Fibroblast of villous mesenchyme (primary cell): Measurements from ENCODE around the gene IGSF1. TPM values are rescaled to one million over a fixed set of nuclear protein-coding genes. Genes with fewer than 3 reads are reported as not detected.

Source experiments
- DNase-seq: peaks from one replicate; pipeline ENCODE4 v3.0.0-alpha.2; 2010; ENCODE audit warnings: low read depth
- H3K4me3 ChIP-seq: 2 replicates; pipeline ENCODE4 v1.5.1; 2011; ENCODE audit warnings: low read depth, mild to moderate bottlenecking, low read length
- total RNA-seq: library from RNA; depleted of rRNA; stranded (reverse); fragments of >200 nt; gene quantifications from 2 replicates; pipeline ENCODE4 v1.2.3, GENCODE V29; 2012
- TF ChIP-seq, protein P1 (sequence below): IDR thresholded peaks from 2 replicates; pipeline ENCODE4 v1.5.1; 2012; ENCODE audit warnings: low read depth, mild to moderate bottlenecking, low read length; ENCODE audit not compliant: insufficient read depth

The IGSF1 gene, protein sequence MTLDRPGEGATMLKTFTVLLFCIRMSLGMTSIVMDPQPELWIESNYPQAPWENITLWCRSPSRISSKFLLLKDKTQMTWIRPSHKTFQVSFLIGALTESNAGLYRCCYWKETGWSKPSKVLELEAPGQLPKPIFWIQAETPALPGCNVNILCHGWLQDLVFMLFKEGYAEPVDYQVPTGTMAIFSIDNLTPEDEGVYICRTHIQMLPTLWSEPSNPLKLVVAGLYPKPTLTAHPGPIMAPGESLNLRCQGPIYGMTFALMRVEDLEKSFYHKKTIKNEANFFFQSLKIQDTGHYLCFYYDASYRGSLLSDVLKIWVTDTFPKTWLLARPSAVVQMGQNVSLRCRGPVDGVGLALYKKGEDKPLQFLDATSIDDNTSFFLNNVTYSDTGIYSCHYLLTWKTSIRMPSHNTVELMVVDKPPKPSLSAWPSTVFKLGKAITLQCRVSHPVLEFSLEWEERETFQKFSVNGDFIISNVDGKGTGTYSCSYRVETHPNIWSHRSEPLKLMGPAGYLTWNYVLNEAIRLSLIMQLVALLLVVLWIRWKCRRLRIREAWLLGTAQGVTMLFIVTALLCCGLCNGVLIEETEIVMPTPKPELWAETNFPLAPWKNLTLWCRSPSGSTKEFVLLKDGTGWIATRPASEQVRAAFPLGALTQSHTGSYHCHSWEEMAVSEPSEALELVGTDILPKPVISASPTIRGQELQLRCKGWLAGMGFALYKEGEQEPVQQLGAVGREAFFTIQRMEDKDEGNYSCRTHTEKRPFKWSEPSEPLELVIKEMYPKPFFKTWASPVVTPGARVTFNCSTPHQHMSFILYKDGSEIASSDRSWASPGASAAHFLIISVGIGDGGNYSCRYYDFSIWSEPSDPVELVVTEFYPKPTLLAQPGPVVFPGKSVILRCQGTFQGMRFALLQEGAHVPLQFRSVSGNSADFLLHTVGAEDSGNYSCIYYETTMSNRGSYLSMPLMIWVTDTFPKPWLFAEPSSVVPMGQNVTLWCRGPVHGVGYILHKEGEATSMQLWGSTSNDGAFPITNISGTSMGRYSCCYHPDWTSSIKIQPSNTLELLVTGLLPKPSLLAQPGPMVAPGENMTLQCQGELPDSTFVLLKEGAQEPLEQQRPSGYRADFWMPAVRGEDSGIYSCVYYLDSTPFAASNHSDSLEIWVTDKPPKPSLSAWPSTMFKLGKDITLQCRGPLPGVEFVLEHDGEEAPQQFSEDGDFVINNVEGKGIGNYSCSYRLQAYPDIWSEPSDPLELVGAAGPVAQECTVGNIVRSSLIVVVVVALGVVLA (N-terminal part only)
- total RNA-seq, result under 0.01 and 0.32 TPM in 2 replicates

DNA sequence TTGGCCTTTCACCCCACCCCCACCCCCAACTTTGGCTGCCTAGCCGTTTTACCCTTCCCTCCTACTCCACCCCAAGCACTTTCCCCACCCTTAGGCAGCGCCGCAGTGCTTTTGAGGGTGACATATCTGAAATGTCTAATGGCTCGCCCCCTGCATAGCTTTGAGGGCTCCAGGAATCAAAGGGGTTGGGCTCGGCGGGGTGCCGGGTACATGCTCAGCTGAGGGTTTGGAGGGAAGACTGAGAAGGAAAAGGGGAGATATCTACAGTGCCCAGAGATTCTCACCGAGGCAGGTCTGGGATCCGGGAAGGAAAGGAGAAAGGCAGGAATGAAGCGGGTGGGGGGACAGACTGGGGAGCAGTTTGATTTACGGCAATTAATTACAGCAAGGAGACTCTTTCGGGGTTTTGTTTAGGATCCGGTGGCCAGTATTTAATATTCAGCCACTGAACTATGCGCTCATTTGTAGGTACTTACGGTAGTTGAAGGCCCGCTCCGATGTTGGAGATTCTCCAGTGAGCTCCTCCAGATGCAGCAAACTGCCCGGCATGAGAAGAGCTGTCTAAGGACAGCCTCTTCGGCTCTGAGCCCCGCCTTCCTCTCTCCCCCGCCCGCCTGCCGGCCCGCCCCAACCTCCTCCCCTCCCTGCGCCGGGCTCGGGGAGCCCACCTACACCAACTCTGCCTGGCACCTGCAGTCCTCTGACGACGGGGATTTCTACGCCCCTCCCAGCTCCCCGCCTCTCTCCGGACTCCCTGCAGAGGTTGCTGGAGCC is at the start of gene IGSF1:
Gene IGSF1, minus strand, starts transcription at position 569 of the 774 bp plus-strand sequence. CDS start 2,632 bp downstream, outside the sequence.
- H3K4me3 ChIP-seq, result no peak within 1 kb of the TSS
- TF ChIP-seq, protein P1, sequence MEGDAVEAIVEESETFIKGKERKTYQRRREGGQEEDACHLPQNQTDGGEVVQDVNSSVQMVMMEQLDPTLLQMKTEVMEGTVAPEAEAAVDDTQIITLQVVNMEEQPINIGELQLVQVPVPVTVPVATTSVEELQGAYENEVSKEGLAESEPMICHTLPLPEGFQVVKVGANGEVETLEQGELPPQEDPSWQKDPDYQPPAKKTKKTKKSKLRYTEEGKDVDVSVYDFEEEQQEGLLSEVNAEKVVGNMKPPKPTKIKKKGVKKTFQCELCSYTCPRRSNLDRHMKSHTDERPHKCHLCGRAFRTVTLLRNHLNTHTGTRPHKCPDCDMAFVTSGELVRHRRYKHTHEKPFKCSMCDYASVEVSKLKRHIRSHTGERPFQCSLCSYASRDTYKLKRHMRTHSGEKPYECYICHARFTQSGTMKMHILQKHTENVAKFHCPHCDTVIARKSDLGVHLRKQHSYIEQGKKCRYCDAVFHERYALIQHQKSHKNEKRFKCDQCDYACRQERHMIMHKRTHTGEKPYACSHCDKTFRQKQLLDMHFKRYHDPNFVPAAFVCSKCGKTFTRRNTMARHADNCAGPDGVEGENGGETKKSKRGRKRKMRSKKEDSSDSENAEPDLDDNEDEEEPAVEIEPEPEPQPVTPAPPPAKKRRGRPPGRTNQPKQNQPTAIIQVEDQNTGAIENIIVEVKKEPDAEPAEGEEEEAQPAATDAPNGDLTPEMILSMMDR, result no peak
- peak; percentile 11 for DNase-seq

DNA sequence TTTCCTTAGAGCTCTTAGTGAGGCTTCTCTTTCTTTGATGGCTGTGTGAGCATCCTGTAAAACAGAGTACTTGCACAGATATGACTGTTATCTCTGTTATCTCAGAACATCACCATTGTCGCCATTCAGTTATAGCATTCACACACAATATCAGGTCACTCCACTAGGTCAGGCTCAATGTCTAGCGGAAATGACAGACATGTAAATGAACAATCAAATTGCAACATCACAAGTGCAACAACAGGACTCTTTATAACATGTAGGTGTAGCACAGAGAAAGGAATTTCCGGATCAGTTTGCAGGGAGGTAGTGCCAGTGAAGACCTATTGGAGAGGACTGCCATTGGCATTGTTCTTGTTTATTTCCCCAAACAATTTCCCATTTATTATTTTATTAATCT is 43.2 kb upstream of the IGSF1 start:
- H3K4me3 ChIP-seq, result no peak overlapping the region
- TF ChIP-seq, protein P1, result no peak
- DNase-seq, result no peak

DNA sequence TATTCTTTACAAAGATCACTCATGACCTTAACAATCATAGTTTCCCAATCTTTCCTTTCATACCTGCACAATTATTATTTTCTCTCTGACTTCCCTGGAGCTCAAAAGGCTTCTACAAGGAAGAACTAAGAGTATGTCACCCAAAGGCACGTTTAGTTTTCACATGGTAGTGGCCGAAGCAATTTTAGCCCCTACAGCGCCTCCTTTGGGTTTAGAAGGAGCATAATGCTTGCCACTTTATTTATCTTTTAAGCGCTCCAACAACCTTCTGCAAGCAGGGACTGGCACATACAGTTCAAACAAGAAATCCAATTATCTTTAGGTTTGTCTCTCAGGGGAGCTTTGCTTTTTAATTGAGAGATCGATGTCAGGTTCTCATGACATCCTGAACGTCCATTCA is 42.0 kb upstream of the IGSF1 start:
- H3K4me3 ChIP-seq, result no peak overlapping the region
- TF ChIP-seq, protein P1, result no peak
- no peak for DNase-seq

DNA sequence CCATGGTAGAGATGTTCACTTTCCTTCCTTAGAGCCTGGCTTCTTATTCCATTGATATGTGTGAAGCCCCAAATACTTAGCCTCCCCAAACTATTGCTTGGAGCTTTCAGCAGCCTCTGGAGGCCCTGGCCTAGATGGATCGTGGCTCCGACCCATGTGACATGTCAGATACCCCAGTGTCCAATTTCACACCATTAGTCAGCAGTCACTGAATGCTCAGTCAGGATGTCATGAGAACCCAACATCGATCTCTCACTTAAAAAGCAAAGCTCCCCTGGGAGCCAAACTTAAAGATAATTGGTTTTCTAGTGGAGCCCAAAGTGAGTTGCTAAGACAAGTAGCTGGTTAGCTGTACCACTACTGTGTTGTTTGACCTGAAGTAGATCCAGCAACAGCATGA is 41.6 kb upstream of the IGSF1 start:
- H3K4me3 ChIP-seq, result no peak overlapping the region
- TF ChIP-seq, protein P1, result no peak
- no peak for DNase-seq

DNA sequence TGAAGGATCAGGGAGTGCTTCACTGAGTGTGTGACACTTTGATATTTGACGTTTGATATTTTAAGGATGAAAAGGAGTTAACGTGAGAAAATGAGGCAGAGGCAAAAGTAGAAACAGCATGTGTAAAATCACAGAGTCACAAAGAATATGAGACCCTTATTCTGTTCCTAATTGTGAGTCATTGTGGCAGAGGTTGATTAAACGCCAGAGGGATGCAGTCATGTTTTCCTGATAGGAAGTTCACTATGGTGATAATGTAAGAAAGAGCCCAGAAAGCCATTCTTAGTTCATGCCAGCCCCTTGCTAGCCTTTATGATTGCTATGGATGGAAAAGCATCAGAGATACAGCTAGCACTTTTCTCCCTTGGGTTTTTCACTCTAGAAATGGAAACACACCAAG is 33.5 kb upstream of the IGSF1 start:
- H3K4me3 ChIP-seq, result no peak overlapping the region
- TF ChIP-seq, protein P1, result no peak
- no peak for DNase-seq

DNA sequence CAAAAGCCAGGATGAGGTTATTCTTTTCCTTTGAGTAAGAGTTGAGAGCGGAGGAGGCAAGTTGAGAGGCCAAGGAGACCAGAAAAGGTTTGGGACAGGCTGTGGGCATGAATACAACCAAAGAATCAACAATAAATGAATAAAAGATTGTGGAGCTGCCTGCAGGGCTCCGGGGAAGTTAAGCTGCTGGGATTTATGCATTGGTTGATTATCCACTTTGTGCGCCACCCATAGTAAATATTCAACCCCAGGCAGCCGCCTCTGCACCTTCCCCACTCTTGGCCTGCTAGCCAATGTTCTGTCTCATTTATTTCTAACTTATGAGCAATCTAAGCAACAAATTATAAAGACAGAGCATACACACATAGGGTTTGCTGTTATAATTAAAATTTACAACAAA is 28.2 kb upstream of the IGSF1 start:
- no peak overlapping the region for H3K4me3 ChIP-seq
- TF ChIP-seq, protein P1, result no peak
- no peak for DNase-seq
